ENCODE measurements around the gene IQGAP2. TPM values are rescaled to one million over a fixed set of nuclear protein-coding genes. Genes with fewer than 3 reads are reported as not detected.

The IQGAP2 gene
- polyA plus RNA-seq, 1 donor (not counting 4 experiments of a cell fraction or from before 2014, with no cell fraction given) = 0.14 TPM

- H2AFZ ChIP-seq (ENCODE audit: control insufficient read depth, low read length) = no peak overlapping the region
- FAIRE-seq = no peak
Observed at GRCh38 chr5:76473009-76473336, 69.9 kb downstream of the IQGAP2 start.

DNA sequence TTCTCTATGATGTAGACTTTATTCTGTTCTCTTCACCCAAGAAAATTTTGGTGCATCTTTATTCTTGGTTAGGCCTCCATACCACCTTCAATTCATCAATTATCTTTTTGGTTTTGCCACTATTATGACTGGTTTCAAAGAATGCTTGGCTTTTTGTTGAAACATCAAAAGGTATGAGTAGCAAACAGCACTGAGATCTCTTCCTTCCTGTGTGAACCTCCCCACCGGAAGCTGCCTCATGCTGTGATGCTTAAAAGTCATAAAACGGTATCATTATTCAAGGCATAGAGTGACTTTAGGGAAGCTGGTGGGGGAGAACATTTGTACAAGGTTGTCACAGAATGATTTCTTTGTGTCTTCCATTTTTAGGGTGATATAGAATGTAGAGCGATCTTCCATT lies 70.6 kb downstream of the IQGAP2 start:
- Histone ChIP-seq H3K27me3 (ENCODE audit: control insufficient read depth, extremely low read depth, insufficient read depth, low read length) (no peaks in the 10 kb centered on the region), H3K4me3 (ENCODE audit: control insufficient read depth in 2 of 3, extremely low read depth in 1 of 3, insufficient read depth in 2 of 3, low read depth in 1 of 3, low read length in 3 of 3) (no peak overlapping the region), H4K20me1 (ENCODE audit: control insufficient read depth, extremely low read depth, insufficient read depth, low read length) (no peaks in the 10 kb centered on the region), H3K4me2 (ENCODE audit: control insufficient read depth, extremely low read depth, insufficient read depth, low read depth, low read length) (no peak overlapping the region), H2AFZ (ENCODE audit: control insufficient read depth, low read length) (no peak overlapping the region), H3K36me3 (ENCODE audit: control insufficient read depth in 2 of 2, extremely low read depth in 1 of 2, insufficient read depth in 2 of 2, low read length in 2 of 2) (no peaks in the 10 kb centered on the region), H3K79me2 (ENCODE audit: control insufficient read depth, insufficient read depth, low read length) (no peaks in the 10 kb centered on the region), H3K27ac (ENCODE audit: control insufficient read depth, insufficient read depth, low read length) (no peak overlapping the region), H3K9me3 (ENCODE audit: control insufficient read depth, low read depth, low read length) (no peaks in the 10 kb centered on the region), H3K4me1 (ENCODE audit: control insufficient read depth, extremely low read depth, insufficient read depth, low read length) (no peaks in the 10 kb centered on the region), H3K9ac (ENCODE audit: control insufficient read depth, extremely low read depth, insufficient read depth, low read length) (no peak overlapping the region), H3K9me1 (ENCODE audit: control insufficient read depth, extremely low read depth, insufficient read depth, low read length) (no peaks in the 10 kb centered on the region)
- no peak for TF ChIP-seq EZH2 (IDR thresholded peaks at IDR 0.05; ENCODE audit: low read length)
- TF ChIP-seq, protein P1, sequence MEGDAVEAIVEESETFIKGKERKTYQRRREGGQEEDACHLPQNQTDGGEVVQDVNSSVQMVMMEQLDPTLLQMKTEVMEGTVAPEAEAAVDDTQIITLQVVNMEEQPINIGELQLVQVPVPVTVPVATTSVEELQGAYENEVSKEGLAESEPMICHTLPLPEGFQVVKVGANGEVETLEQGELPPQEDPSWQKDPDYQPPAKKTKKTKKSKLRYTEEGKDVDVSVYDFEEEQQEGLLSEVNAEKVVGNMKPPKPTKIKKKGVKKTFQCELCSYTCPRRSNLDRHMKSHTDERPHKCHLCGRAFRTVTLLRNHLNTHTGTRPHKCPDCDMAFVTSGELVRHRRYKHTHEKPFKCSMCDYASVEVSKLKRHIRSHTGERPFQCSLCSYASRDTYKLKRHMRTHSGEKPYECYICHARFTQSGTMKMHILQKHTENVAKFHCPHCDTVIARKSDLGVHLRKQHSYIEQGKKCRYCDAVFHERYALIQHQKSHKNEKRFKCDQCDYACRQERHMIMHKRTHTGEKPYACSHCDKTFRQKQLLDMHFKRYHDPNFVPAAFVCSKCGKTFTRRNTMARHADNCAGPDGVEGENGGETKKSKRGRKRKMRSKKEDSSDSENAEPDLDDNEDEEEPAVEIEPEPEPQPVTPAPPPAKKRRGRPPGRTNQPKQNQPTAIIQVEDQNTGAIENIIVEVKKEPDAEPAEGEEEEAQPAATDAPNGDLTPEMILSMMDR (optimal IDR thresholded peaks at IDR 0.05 in 1 of 3, IDR thresholded peaks at IDR 0.05 in 1 of 3, conservative IDR thresholded peaks at IDR 0.05 in 1 of 3; ENCODE audit: extremely low read depth in 1 of 3, insufficient read depth in 2 of 3, low read length in 3 of 3) = no peak
- dilution Hi-C loops (cut with MboI; ENCODE audit: extremely low pct_ligation_motif_present, low sequenced_read_pairs) = no loop called here
- DNase-seq (ENCODE audit: low read depth, low spot score) = no peak
- FAIRE-seq = no peak

More at GRCh38 chr5:76473009-76473336, 69.9 kb downstream of the IQGAP2 start:
- Histone ChIP-seq H3K27me3 (ENCODE audit: control insufficient read depth, extremely low read depth, insufficient read depth, low read length) (no peaks in the 10 kb centered on the region), H3K9ac (ENCODE audit: control insufficient read depth, extremely low read depth, insufficient read depth, low read length) (no peak overlapping the region), H3K36me3 (ENCODE audit: control insufficient read depth in 2 of 2, extremely low read depth in 1 of 2, insufficient read depth in 2 of 2, low read length in 2 of 2) (no peaks in the 10 kb centered on the region), H3K27ac (ENCODE audit: control insufficient read depth, insufficient read depth, low read length) (no peak overlapping the region), H4K20me1 (ENCODE audit: control insufficient read depth, extremely low read depth, insufficient read depth, low read length) (no peaks in the 10 kb centered on the region), H3K9me1 (ENCODE audit: control insufficient read depth, extremely low read depth, insufficient read depth, low read length) (no peaks in the 10 kb centered on the region), H3K4me3 (ENCODE audit: control insufficient read depth in 2 of 3, extremely low read depth in 1 of 3, insufficient read depth in 2 of 3, low read depth in 1 of 3, low read length in 3 of 3) (no peak overlapping the region), H3K4me2 (ENCODE audit: control insufficient read depth, extremely low read depth, insufficient read depth, low read depth, low read length) (no peak overlapping the region), H3K4me1 (ENCODE audit: control insufficient read depth, extremely low read depth, insufficient read depth, low read length) (no peaks in the 10 kb centered on the region), H3K9me3 (ENCODE audit: control insufficient read depth, low read depth, low read length) (no peaks in the 10 kb centered on the region), H3K79me2 (ENCODE audit: control insufficient read depth, insufficient read depth, low read length) (no peaks in the 10 kb centered on the region)
- dilution Hi-C loops (cut with MboI; ENCODE audit: extremely low pct_ligation_motif_present, low sequenced_read_pairs) = no loop called here
- DNase-seq (ENCODE audit: low read depth, low spot score) = no peak
- no peak for TF ChIP-seq EZH2 (IDR thresholded peaks at IDR 0.05; ENCODE audit: low read length)
- TF ChIP-seq, protein P1 (optimal IDR thresholded peaks at IDR 0.05 in 1 of 3, IDR thresholded peaks at IDR 0.05 in 1 of 3, conservative IDR thresholded peaks at IDR 0.05 in 1 of 3; ENCODE audit: extremely low read depth in 1 of 3, insufficient read depth in 2 of 3, low read length in 3 of 3) = no peak

All from keratinocyte (primary cell).